Bone marrow (tissue), 2 donors: ENCODE results near the gene ARL4A.
"Not testable (repeated sequence)": the region's sequence is repeated elsewhere in the genome, so short reads cannot be mapped to it uniquely, and the experiment has no call there.

ENCODE experiments used
- DNase-seq, 2 donors: peaks; one replicate each; lab custom pipeline; 2025; lab: John Stamatoyannopoulos, UW

Gene ARL4A, protein sequence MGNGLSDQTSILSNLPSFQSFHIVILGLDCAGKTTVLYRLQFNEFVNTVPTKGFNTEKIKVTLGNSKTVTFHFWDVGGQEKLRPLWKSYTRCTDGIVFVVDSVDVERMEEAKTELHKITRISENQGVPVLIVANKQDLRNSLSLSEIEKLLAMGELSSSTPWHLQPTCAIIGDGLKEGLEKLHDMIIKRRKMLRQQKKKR

DNA sequence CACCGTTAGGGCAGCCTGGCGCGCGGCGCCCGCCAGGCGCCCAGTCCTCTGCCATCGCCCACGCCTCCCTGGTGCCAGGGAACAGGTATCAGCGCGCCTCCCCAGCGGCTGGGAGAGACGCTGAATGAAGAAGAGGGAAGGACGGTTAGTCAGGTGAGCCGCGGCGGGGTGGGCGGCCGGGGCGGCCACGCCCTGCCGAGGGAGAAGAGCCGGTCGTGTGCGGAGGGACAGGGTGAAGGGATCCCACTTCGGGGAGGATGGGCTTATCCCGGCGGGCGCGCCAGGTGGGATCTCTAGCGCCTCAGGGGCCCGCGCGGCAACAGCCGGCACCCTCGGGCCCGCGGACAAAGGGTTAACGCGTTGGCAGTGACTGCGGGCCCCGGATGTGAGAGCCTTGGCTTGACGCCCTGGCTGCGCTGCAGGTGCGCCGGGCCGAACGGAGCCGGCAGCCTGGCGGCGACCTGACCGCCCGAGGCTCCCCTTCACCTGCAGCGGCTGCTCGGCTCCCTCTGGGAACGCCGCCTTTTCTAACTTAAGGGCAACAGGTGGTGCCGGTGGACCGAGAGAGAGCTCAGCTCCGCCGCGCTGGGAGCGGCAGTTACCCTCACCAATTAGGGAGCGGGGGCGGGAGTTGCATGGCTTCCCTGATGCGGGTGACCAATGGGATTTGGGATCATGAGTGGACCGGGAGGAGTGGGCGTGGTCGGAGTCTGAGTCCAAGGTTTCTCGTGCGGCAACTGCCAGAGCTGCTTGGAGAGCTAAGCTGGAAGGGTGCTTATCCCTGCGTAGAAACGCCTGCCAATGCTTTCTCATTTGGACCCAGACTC is at the start of gene ARL4A:
Gene ARL4A (plus strand): TSS at position 743 of the 827 bp plus-strand sequence. CDS start 622 bp downstream, outside the sequence.
- DNase-seq = peak; percentile 79 to 98

- DNase-seq = peak in 1 of 2 donors; percentile 37
These were observed 49.4 kb upstream of the ARL4A start for GRCh38 chr7:12637819-12638592.

DNA sequence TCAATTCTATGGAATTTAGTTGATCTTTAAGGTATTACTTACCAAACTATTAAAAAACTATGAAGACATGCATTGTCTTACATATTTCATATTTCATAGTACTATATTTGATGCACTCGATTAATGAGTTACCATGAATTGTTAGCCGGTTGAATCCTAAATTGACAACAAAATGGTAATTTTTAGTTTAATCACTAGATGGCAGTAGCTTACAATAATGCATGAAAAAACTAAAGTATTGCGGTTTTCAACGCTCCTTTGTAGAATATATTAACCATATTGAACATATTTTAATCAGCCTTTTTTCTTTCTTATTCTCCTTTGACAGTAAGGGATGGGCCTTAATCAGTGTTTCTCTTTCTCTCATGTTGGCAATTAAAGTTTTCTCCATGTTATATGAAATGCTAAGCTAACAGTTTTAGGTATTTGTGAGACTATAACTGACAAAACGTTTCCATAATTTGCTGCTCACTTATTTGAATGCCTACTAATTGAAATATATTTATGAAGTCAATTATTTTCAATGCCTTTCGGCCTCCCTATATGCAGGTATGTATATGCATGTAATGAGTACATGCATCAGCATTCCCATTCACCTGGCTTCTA is 48.5 kb upstream of the ARL4A start:
- peak in 1 of 2 donors; percentile 14 for DNase-seq

GRCh38 chr7:12640299-12641096 is 46.9 kb upstream of the ARL4A start:
- no peak for DNase-seq

GRCh38 chr7:12641196-12641595 is 46.2 kb upstream of the ARL4A start:
- DNase-seq = no peak

GRCh38 chr7:12642508-12642907 is 44.9 kb upstream of the ARL4A start:
- DNase-seq = no peak

GRCh38 chr7:12643001-12643643 is 44.3 kb upstream of the ARL4A start:
- no peak for DNase-seq

DNA sequence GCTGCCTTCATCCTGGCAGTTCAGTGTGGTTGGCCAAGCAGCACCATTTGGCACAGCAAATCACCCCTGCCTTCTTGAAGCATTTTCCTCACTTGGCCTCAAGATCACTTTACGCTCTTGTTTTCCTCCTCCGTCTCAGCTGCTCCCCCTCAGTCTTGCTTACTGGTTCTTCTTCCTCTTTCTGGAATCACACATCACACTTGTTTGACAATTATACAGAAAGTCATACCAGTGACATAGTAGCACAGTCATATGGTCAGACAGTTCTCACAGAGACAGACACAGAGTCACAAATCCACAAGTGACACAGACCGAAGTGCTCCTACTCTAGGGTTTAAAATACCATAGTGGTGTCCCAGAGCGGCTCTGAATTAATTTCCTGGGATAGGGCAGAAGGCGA is 43.8 kb upstream of the ARL4A start:
- DNase-seq = peak in 1 of 2 donors; percentile 73

DNA sequence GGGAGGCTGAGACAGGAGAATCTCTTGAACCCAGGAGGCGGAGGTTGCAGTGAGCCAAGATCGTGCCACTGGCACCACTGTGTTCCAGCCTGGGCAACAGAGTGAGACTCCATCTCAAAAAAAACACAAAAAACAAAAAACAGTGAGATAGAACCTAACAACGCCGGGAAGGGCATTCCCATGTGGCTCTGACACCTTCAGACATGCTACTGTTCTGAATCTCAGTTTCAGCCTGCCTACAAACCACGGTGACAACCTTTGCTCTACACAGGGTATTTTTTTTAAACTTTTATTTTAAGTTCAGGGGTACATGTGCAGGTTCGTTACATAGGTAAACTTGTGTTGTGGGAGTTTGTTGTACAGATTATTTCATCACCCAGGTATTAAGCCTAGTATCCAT is 42.2 kb upstream of the ARL4A start:
- not testable (repeated sequence) for DNase-seq

GRCh38 chr7:12646139-12646538 is 41.3 kb upstream of the ARL4A start:
- no peak for DNase-seq

GRCh38 chr7:12647364-12648219 is 39.8 kb upstream of the ARL4A start:
- no peak for DNase-seq

DNA sequence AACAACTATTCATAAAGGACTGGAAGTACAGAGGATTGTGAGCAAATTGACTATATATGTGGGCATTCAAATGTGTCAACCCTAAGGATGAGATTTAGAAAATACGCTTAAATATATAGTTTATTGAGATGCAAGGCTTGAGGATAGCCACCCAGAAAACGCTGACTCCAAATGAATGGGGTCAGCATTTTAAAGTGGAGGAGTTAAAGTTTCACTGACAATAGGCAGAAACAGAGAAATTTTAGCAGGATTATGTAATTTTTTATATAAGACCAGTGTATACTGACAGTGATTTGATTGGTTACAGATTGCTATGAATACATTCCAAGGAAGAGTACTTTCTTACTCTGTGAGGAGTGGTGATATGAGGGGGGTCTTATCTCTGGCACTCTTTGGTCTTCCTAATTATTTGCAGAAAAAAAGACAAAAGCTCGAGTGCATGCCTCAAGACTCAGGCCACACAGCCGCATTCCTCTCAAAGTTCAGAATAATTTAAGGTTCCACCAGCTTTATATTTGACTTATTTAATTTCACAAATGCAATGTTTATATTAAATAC is 38.6 kb upstream of the ARL4A start:
- no peak for DNase-seq

- DNase-seq = no peak
These were observed 38.1 kb upstream of the ARL4A start for GRCh38 chr7:12649348-12649747.

- no peak for DNase-seq
These were observed 37.4 kb upstream of the ARL4A start for GRCh38 chr7:12650080-12650479.

GRCh38 chr7:12653110-12653509 is 34.3 kb upstream of the ARL4A start:
- no peak for DNase-seq

GRCh38 chr7:12653518-12653917 is 33.9 kb upstream of the ARL4A start:
- DNase-seq = no peak

- no peak for DNase-seq
These were observed 32.3 kb upstream of the ARL4A start for GRCh38 chr7:12655161-12655560.

GRCh38 chr7:12660423-12660822 is 27.0 kb upstream of the ARL4A start:
- not testable (repeated sequence) for DNase-seq

- DNase-seq = not testable (repeated sequence)
These were observed 26.4 kb upstream of the ARL4A start for GRCh38 chr7:12660986-12661385.

- no peak for DNase-seq
These were observed 25.9 kb upstream of the ARL4A start for GRCh38 chr7:12661581-12661980.
